Measurements from ENCODE around the gene TEX52. TPM values are rescaled to one million over a fixed set of nuclear protein-coding genes. Genes with fewer than 3 reads are reported as not detected.

Gene TEX52
- total RNA-seq, 2 donors from 2014 or later: 0.22 to 0.29 TPM

GRCh38 chr12:2833810-2834209, 23.0 kb downstream of the TEX52 start:
- H3K27ac Mint-ChIP-seq: no peak overlapping the region

DNA sequence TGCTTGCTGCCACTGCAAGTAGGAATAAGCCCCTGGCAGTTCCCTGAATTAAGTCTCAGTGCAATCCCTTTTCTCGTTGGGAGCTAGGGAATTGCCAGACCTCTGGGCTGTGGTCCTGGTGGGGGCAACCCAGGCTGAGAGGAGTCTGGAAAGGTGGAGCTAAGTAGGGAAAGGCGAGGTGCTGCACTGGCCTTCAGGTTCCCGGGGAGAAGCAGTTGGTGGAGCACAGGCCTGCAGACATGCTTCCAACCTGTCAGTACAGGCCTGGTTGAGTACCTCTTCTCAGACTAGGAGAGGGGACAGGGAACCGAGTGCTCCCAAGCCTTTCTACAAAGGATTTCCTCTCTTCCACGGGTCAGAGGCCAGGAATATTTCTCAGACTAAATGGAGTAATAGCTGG, 23.5 kb downstream of the TEX52 start:
- Histone ChIP-seq H3K27ac (ENCODE audit: low read depth, low read length) (no peak overlapping the region), H3K9me3 (ENCODE audit: control insufficient read depth, low read length) (no peaks in the 10 kb centered on the region), H3K9ac (ENCODE audit: extremely low read depth, low read length, poor library complexity, severe bottlenecking) (no peak overlapping the region), H3K36me3 (ENCODE audit: control insufficient read depth, insufficient read depth, low read length) (peaks cover 12% of the 10 kb centered on the region), H3K4me3 (ENCODE audit: low read length) (no peak overlapping the region), H3K27me3 (ENCODE audit: control insufficient read depth, insufficient read depth, low read length, poor library complexity, severe bottlenecking) (no peaks in the 10 kb centered on the region), H3K4me1 (ENCODE audit: control insufficient read depth, insufficient read depth, low read length) (peaks cover 7% of the 10 kb centered on the region)
- H3K27me3 Mint-ChIP-seq (ENCODE audit: insufficient read depth): no peaks in the 10 kb centered on the region
- no peak for TF ChIP-seq CTCF (conservative IDR thresholded peaks at IDR 0.05)
- H3K4me1 Mint-ChIP-seq: peaks cover 7% of the 10 kb centered on the region
- H3K36me3 Mint-ChIP-seq (ENCODE audit: low read depth): peaks cover 35% of the 10 kb centered on the region
- H3K9me3 Mint-ChIP-seq: no peaks in the 10 kb centered on the region
- H3K27ac Mint-ChIP-seq: no peak overlapping the region
- no peak overlapping the region for H3K4me3 Mint-ChIP-seq
- WGBS, 2 experiments (ENCODE audit: insufficient coverage in 1 of 2, insufficient read length in 1 of 2): 72 to 86% methylated on average over 2 to 5 of the region's 5 CpGs
- no peak for DNase-seq

More at GRCh38 chr12:2833810-2834209, 23.0 kb downstream of the TEX52 start:
- Histone ChIP-seq H3K27me3 (ENCODE audit: control insufficient read depth, insufficient read depth, low read length, poor library complexity, severe bottlenecking) (no peaks in the 10 kb centered on the region), H3K36me3 (ENCODE audit: control insufficient read depth, insufficient read depth, low read length) (peaks cover 11% of the 10 kb centered on the region), H3K4me1 (ENCODE audit: control insufficient read depth, insufficient read depth, low read length) (peaks cover 7% of the 10 kb centered on the region), H3K27ac (ENCODE audit: low read depth, low read length) (no peak overlapping the region), H3K9me3 (ENCODE audit: control insufficient read depth, low read length) (no peaks in the 10 kb centered on the region), H3K9ac (ENCODE audit: extremely low read depth, low read length, poor library complexity, severe bottlenecking) (no peak overlapping the region), H3K4me3 (ENCODE audit: low read length) (no peak overlapping the region)
- no peaks in the 10 kb centered on the region for H3K9me3 Mint-ChIP-seq
- TF ChIP-seq CTCF (conservative IDR thresholded peaks at IDR 0.05): no peak
- H3K36me3 Mint-ChIP-seq (ENCODE audit: low read depth): peaks cover 32% of the 10 kb centered on the region
- no peak overlapping the region for H3K4me3 Mint-ChIP-seq
- 87 to 100% methylated on average over 5 to 9 of the region's 9 CpGs for WGBS, 2 experiments (ENCODE audit: insufficient coverage in 1 of 2, insufficient read length in 1 of 2)
- H3K27me3 Mint-ChIP-seq (ENCODE audit: insufficient read depth): no peaks in the 10 kb centered on the region
- DNase-seq: no peak
- H3K4me1 Mint-ChIP-seq: peaks cover 7% of the 10 kb centered on the region

GRCh38 chr12:2832550-2833127, 24.2 kb downstream of the TEX52 start:
- H3K4me1 Mint-ChIP-seq: peaks cover 7% of the 10 kb centered on the region
- H3K27ac Mint-ChIP-seq: no peak overlapping the region
- Histone ChIP-seq H3K9me3 (ENCODE audit: control insufficient read depth, low read length) (no peaks in the 10 kb centered on the region), H3K4me3 (ENCODE audit: low read length) (no peak overlapping the region), H3K27me3 (ENCODE audit: control insufficient read depth, insufficient read depth, low read length, poor library complexity, severe bottlenecking) (no peaks in the 10 kb centered on the region), H3K9ac (ENCODE audit: extremely low read depth, low read length, poor library complexity, severe bottlenecking) (no peak overlapping the region), H3K36me3 (ENCODE audit: control insufficient read depth, insufficient read depth, low read length) (peaks cover 18% of the 10 kb centered on the region), H3K27ac (ENCODE audit: low read depth, low read length) (no peak overlapping the region), H3K4me1 (ENCODE audit: control insufficient read depth, insufficient read depth, low read length) (peaks cover 7% of the 10 kb centered on the region)
- no peak for TF ChIP-seq CTCF (conservative IDR thresholded peaks at IDR 0.05)
- no peak overlapping the region for H3K4me3 Mint-ChIP-seq
- H3K27me3 Mint-ChIP-seq (ENCODE audit: insufficient read depth): no peaks in the 10 kb centered on the region
- H3K9me3 Mint-ChIP-seq: no peaks in the 10 kb centered on the region
- DNase-seq: no peak
- H3K36me3 Mint-ChIP-seq (ENCODE audit: low read depth): peaks cover 40% of the 10 kb centered on the region
- 85 to 92% methylated on average over 4 to 6 of the region's 6 CpGs for WGBS, 2 experiments (ENCODE audit: insufficient coverage in 1 of 2, insufficient read length in 1 of 2)

All from endodermal cell (in vitro differentiated cells).